Naive thymus-derived CD4-positive, alpha-beta T cell (primary cell): ENCODE data around the gene OR8B2. TPM values are rescaled to one million over a fixed set of nuclear protein-coding genes. Genes with fewer than 3 reads are reported as not detected.
"Not testable (repeated sequence)": the region's sequence is repeated elsewhere in the genome, so short reads cannot be mapped to it uniquely, and the experiment has no call there.

Experiments used
- ATAC-seq: fragments of 150-1000 bp; cut with Tn5 transposase; 2 replicates; pipeline ENCODE4 v1.10.0; 2021; ENCODE audit warnings: mild to moderate bottlenecking, moderate library complexity
- CTCF ChIA-PET: fragments of 350-600 bp; sonication (Branson Sonifier 250); formaldehyde crosslinking; loops from one replicate; lab custom pipeline; 2021; ENCODE audit warnings: antibody characterized with exemption; lab: Charles Lee
- POLR2A ChIA-PET: fragments of 350-600 bp; sonication (Branson Sonifier 250); formaldehyde crosslinking; loops from one replicate; lab custom pipeline; 2021; ENCODE audit warnings: antibody characterized with exemption, inconsistent platforms; lab: Charles Lee
- DNase-seq, 9 donors: peaks; one replicate each; pipeline versions ENCODE4 v3.0.0 to v3.0.0-alpha.2; 2020 to 2022; ENCODE audit warnings: mixed read lengths in 1 of 9
- H3K27ac ChIP-seq: one replicate; pipeline ENCODE4 v1.7.0; 2013; ENCODE audit warnings: mild to moderate bottlenecking, low read depth, low read length, moderate library complexity
- H3K27me3 ChIP-seq, 2 donors: one replicate each; pipeline ENCODE4 v1.7.0; 2013; ENCODE audit warnings: low read length in 2 of 2, mild to moderate bottlenecking in 2 of 2, moderate library complexity in 2 of 2; ENCODE audit not compliant: control insufficient read depth in 2 of 2, insufficient read depth in 2 of 2
- H3K36me3 ChIP-seq, 3 experiments: 1 replicate in 2 of 3; 2 replicates in 1 of 3; pipeline ENCODE4 v1.7.0; 2013; ENCODE audit warnings: low read length in 3 of 3, mild to moderate bottlenecking in 3 of 3, moderate library complexity in 1 of 3; ENCODE audit not compliant: insufficient read depth in 3 of 3, control insufficient read depth in 2 of 3
- H3K4me1 ChIP-seq, 2 donors: one replicate each; pipeline ENCODE4 v1.7.0; 2013; ENCODE audit warnings: low read length in 2 of 2, mild to moderate bottlenecking in 2 of 2, moderate library complexity in 1 of 2; ENCODE audit not compliant: control insufficient read depth in 2 of 2, insufficient read depth in 2 of 2
- H3K4me3 ChIP-seq: 2 replicates; pipeline ENCODE4 v1.7.0; 2013; ENCODE audit warnings: mild to moderate bottlenecking, low read length
- H3K9me3 ChIP-seq, 3 experiments: 1 replicate in 2 of 3; 2 replicates in 1 of 3; pipeline ENCODE4 v1.7.0; 2013; ENCODE audit warnings: low read length in 3 of 3; ENCODE audit not compliant: control insufficient read depth in 2 of 3
- H3K27ac Mint-ChIP-seq, 9 donors: one replicate each; pipeline ENCODE4 v1.8.0; 2020 to 2022; ENCODE audit warnings: mixed read lengths in 9 of 9, mild to moderate bottlenecking in 8 of 9, moderate library complexity in 5 of 9, inconsistent platforms in 2 of 9
- H3K27me3 Mint-ChIP-seq, 5 donors: one replicate each; pipeline ENCODE4 v1.8.0; 2021 to 2022; ENCODE audit warnings: mixed read lengths in 5 of 5, mild to moderate bottlenecking in 1 of 5
- H3K36me3 Mint-ChIP-seq, 5 donors: one replicate each; pipeline ENCODE4 v1.8.0; 2020 to 2022; ENCODE audit warnings: mixed read lengths in 5 of 5, mild to moderate bottlenecking in 3 of 5, inconsistent platforms in 1 of 5
- H3K4me1 Mint-ChIP-seq, 7 donors: one replicate each; pipeline ENCODE4 v1.8.0; 2020 to 2022; ENCODE audit warnings: mixed read lengths in 7 of 7, mild to moderate bottlenecking in 3 of 7, inconsistent platforms in 1 of 7
- H3K4me3 Mint-ChIP-seq, 10 donors: one replicate each; pipeline ENCODE4 v1.8.0; 2020 to 2022; ENCODE audit warnings: mild to moderate bottlenecking in 10 of 10, mixed read lengths in 10 of 10, moderate library complexity in 6 of 10, inconsistent platforms in 2 of 10
- H3K9me3 Mint-ChIP-seq, 11 donors: one replicate each; pipeline ENCODE4 v1.8.0; 2020 to 2022; ENCODE audit warnings: mixed read lengths in 11 of 11, mild to moderate bottlenecking in 4 of 11, inconsistent platforms in 1 of 11, moderate library complexity in 1 of 11
- intact Hi-C, 2 donors: fragments of 100-400 bp; cut with micrococcal nuclease; formaldehyde crosslinking; loops; one replicate each; pipeline ENCODE4 v1.15.1; 2023
- polyA plus RNA-seq, 2 donors: library from polyadenylated mRNA; unstranded; fragments of 300-500 nt; fragmentation: Illumina TruSeq; gene quantifications; one replicate each; pipeline ENCODE4 v1.2.3, GENCODE V29; 2021
- total RNA-seq, 6 experiments: library from RNA in 5 of 6; stranded (reverse) in 5 of 6; gene quantifications; 1 replicate in 5 of 6; 2 replicates in 1 of 6; pipeline ENCODE4 v1.2.3 and lab custom pipeline; 2021 to 2026

Gene OR8B2
- total and polyA plus RNA-seq, 7 experiments from 2014 or later = not detected

- no peak overlapping the region for H3K27ac Mint-ChIP-seq
- H3K9me3 Mint-ChIP-seq = peaks cover 0 to 6% (median 0%) of the 10 kb centered on the region in 11 donors
- ATAC-seq (no peak), DNase-seq (no peak)
- peaks cover 13 to 29% (median 17%) of the 10 kb centered on the region in 5 donors for H3K27me3 Mint-ChIP-seq
- ChIA-PET POLR2A (no interaction called here), CTCF (interaction anchor here (0.6 kb wide), 1 partner anchor 33 kb away, joined by 3 read pairs; no protein-coding TSS in a partner anchor)
- Histone ChIP-seq H3K9me3 (no peaks in the 10 kb centered on the region), H3K4me1 (no peaks in the 10 kb centered on the region), H3K27me3 (peaks cover 0 to 3% of the 10 kb centered on the region in 2 donors), H3K4me3 (no peak overlapping the region), H3K27ac (no peak overlapping the region), H3K36me3 (no peaks in the 10 kb centered on the region)
- H3K4me3 Mint-ChIP-seq = no peak overlapping the region
- peaks cover 0 to 2% (median 0%) of the 10 kb centered on the region in 7 donors for H3K4me1 Mint-ChIP-seq
- intact Hi-C loops = no loop called here
- no peaks in the 10 kb centered on the region for H3K36me3 Mint-ChIP-seq
These were observed 21.3 kb upstream of the OR8B2 start for GRCh38 chr11:124405581-124405980.

- H3K36me3 Mint-ChIP-seq, H3K4me3 Mint-ChIP-seq, DNase-seq, H3K4me1 Mint-ChIP-seq, H3K36me3 ChIP-seq, H3K27ac Mint-ChIP-seq, H3K4me3 ChIP-seq, H3K27me3 ChIP-seq, H3K9me3 ChIP-seq, H3K4me1 ChIP-seq, CTCF ChIA-PET, H3K27ac ChIP-seq, POLR2A ChIA-PET, H3K9me3 Mint-ChIP-seq, ATAC-seq: not testable (repeated sequence)
- intact Hi-C loops = loop anchor here in 1 of 2 donors (5.0 kb wide), 1 partner anchor 331 kb away; no protein-coding TSS in a partner anchor
- H3K27me3 Mint-ChIP-seq = peaks cover 7 to 15% (median 9%) of the 10 kb centered on the region in 5 donors
These were observed 18.9 kb upstream of the OR8B2 start for GRCh38 chr11:124403186-124403585.

GRCh38 chr11:124402326-124402922 lies 18.1 kb upstream of the OR8B2 start:
- peaks cover 5 to 11% (median 6%) of the 10 kb centered on the region in 5 donors for H3K27me3 Mint-ChIP-seq
- ChIA-PET POLR2A (no interaction called here), CTCF (interaction anchor here (0.6 kb wide), 1 partner anchor 30 kb away, joined by 3 read pairs; no protein-coding TSS in a partner anchor)
- peaks cover 0 to 2% of the 10 kb centered on the region in 2 donors for H3K27me3 ChIP-seq
- H3K4me1 ChIP-seq = no peaks in the 10 kb centered on the region
- H3K9me3 ChIP-seq = no peaks in the 10 kb centered on the region
- H3K36me3 Mint-ChIP-seq = no peaks in the 10 kb centered on the region
- DNase-seq (peak in 5 of 9 donors; percentile 2 to 47 (median 14)), ATAC-seq (peak; percentile 63)
- H3K9me3 Mint-ChIP-seq = peaks cover 0 to 6% (median 0%) of the 10 kb centered on the region in 11 donors
- H3K27ac Mint-ChIP-seq = peak overlapping the region in 1 of 9 donors; percentile 68
- peaks cover 0 to 2% (median 0%) of the 10 kb centered on the region in 7 donors for H3K4me1 Mint-ChIP-seq
- H3K27ac ChIP-seq = no peak overlapping the region
- no peak overlapping the region for H3K4me3 ChIP-seq
- no peaks in the 10 kb centered on the region for H3K36me3 ChIP-seq
- H3K4me3 Mint-ChIP-seq = no peak overlapping the region
- intact Hi-C loops = loop anchor here in 1 of 2 donors (5.0 kb wide), 1 partner anchor 330 kb away; no protein-coding TSS in a partner anchor

- Mint-ChIP-seq H3K4me3 (no peak within 1 kb of the TSS), H3K27me3 (peaks cover 0 to 4% (median 0%) of the 10 kb centered on the region in 5 donors), H3K4me1 (peaks cover 0 to 2% (median 0%) of the 10 kb centered on the region in 7 donors), H3K36me3 (no peaks in the 10 kb centered on the region), H3K9me3 (peaks cover 0 to 5% (median 0%) of the 10 kb centered on the region in 11 donors), H3K27ac (no peak within 1 kb of the TSS)
- Histone ChIP-seq H3K27me3 (no peaks in the 10 kb centered on the region), H3K27ac (no peak within 1 kb of the TSS), H3K36me3 (no peaks in the 10 kb centered on the region), H3K9me3 (no peaks in the 10 kb centered on the region), H3K4me3 (no peak within 1 kb of the TSS), H3K4me1 (no peaks in the 10 kb centered on the region)
- no peak for DNase-seq
- ATAC-seq = no peak
- intact Hi-C loops = no loop called here
- ChIA-PET CTCF (no interaction called here), POLR2A (no interaction called here)
These were observed 14.6 kb upstream of the OR8B2 start, which contains the start of gene OR8B3 for GRCh38 chr11:124398924-124399323. Gene OR8B3 (minus strand): TSS chr11:124399024. CDS start chr11:124397351, 1,673 bp downstream.

GRCh38 chr11:124396847-124397246 lies 12.5 kb upstream of the OR8B2 start:
- H3K27ac Mint-ChIP-seq, CTCF ChIA-PET, H3K4me1 ChIP-seq, H3K27ac ChIP-seq, H3K9me3 ChIP-seq, POLR2A ChIA-PET, H3K4me3 ChIP-seq, H3K4me1 Mint-ChIP-seq, H3K9me3 Mint-ChIP-seq, H3K27me3 Mint-ChIP-seq, intact Hi-C loops, H3K36me3 Mint-ChIP-seq, H3K4me3 Mint-ChIP-seq, H3K36me3 ChIP-seq, H3K27me3 ChIP-seq, DNase-seq, ATAC-seq: not testable (repeated sequence)

GRCh38 chr11:124394408-124394807 lies 10.1 kb upstream of the OR8B2 start:
- Histone ChIP-seq H3K36me3 (no peaks in the 10 kb centered on the region), H3K4me3 (no peak overlapping the region), H3K4me1 (no peaks in the 10 kb centered on the region), H3K27me3 (peaks cover 0 to 6% of the 10 kb centered on the region in 2 donors), H3K9me3 (no peaks in the 10 kb centered on the region), H3K27ac (no peak overlapping the region)
- ATAC-seq = no peak
- no peak for DNase-seq
- Mint-ChIP-seq H3K9me3 (peaks cover 0 to 4% (median 0%) of the 10 kb centered on the region in 11 donors), H3K27ac (no peak overlapping the region), H3K27me3 (peaks cover 3 to 15% (median 10%) of the 10 kb centered on the region in 5 donors), H3K36me3 (peaks cover 0 to 6% (median 0%) of the 10 kb centered on the region in 5 donors), H3K4me1 (no peaks in the 10 kb centered on the region), H3K4me3 (no peak overlapping the region)
- POLR2A ChIA-PET = no interaction called here
- intact Hi-C loops = no loop called here
- CTCF ChIA-PET = no interaction called here

- H3K9me3 Mint-ChIP-seq, CTCF ChIA-PET, DNase-seq, H3K36me3 ChIP-seq, ATAC-seq, H3K4me1 Mint-ChIP-seq, intact Hi-C loops, POLR2A ChIA-PET, H3K4me3 ChIP-seq, H3K27me3 Mint-ChIP-seq, H3K27ac ChIP-seq, H3K36me3 Mint-ChIP-seq, H3K9me3 ChIP-seq, H3K4me1 ChIP-seq, H3K4me3 Mint-ChIP-seq, H3K27me3 ChIP-seq: not testable (repeated sequence)
- peak overlapping the region in 1 of 9 donors; percentile 44 for H3K27ac Mint-ChIP-seq
These were observed 1.4 kb downstream of the OR8B2 start for GRCh38 chr11:124382857-124383256.
